HPDE6-E6E7 (cell line): ENCODE measurements around the gene MAGEE1.
A peak's percentile ranks its signal among the peaks of the same experiment; 100 is the strongest.

ENCODE experiments used
- DNase-seq: peaks from one replicate; pipeline ENCODE4 v3.0.0; 2011; ENCODE audit warnings: missing footprints; ENCODE audit errors: extremely low spot score

Gene MAGEE1, protein sequence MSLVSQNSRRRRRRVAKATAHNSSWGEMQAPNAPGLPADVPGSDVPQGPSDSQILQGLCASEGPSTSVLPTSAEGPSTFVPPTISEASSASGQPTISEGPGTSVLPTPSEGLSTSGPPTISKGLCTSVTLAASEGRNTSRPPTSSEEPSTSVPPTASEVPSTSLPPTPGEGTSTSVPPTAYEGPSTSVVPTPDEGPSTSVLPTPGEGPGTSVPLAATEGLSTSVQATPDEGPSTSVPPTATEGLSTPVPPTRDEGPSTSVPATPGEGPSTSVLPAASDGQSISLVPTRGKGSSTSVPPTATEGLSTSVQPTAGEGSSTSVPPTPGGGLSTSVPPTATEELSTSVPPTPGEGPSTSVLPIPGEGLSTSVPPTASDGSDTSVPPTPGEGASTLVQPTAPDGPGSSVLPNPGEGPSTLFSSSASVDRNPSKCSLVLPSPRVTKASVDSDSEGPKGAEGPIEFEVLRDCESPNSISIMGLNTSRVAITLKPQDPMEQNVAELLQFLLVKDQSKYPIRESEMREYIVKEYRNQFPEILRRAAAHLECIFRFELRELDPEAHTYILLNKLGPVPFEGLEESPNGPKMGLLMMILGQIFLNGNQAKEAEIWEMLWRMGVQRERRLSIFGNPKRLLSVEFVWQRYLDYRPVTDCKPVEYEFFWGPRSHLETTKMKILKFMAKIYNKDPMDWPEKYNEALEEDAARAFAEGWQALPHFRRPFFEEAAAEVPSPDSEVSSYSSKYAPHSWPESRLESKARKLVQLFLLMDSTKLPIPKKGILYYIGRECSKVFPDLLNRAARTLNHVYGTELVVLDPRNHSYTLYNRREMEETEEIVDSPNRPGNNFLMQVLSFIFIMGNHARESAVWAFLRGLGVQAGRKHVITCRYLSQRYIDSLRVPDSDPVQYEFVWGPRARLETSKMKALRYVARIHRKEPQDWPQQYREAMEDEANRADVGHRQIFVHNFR

DNA sequence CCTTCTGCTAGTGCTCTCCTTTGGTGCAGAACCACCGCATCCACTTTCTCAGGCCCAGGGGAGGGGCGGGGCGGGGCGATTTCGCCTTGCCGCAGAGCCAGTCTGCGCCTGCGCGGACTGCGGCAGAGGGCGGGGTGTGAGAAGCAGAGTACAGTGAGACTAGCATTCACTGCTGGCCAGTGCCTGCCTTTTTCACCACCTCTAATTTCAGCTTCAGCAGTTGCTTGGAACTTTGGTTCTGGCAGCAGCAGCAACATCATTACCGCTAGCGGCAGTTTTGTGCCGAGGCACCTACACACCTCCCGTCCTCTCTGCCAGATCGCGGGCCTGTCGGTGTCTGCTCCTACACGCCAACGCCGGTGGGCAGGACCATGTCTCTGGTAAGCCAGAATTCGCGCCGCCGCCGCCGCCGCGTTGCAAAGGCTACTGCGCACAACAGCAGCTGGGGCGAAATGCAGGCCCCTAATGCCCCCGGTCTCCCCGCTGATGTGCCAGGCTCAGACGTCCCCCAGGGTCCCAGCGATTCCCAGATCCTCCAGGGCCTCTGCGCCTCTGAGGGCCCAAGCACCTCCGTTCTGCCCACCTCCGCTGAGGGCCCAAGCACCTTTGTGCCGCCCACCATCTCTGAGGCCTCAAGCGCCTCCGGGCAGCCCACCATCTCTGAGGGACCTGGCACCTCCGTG is at the start of gene MAGEE1:
MAGEE1 (plus strand) TSS at position 151 of the 683 bp plus-strand sequence; CDS start at position 372, 221 bp downstream.
- peak; percentile 22 for DNase-seq

DNA sequence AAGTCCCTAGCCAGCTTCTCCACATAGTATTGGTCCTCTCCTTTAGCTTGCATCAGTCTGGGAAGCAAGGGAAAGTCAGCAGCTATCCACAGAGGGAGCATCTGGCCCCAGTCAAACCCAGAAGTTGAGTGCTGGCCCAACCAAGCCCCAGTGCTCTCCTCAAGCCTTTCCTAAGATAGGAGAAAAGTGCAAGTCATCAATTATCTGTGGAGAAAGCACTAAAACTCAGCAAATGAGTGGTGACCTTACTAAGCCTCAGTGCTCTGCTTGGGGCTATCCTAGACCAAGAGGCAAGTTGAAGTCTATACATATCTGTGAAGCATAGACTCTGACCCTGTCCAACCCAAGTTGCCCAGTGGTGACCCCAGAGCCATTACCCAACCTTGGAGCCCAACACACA is 28.5 kb upstream of the MAGEE1 start:
- no peak for DNase-seq

DNA sequence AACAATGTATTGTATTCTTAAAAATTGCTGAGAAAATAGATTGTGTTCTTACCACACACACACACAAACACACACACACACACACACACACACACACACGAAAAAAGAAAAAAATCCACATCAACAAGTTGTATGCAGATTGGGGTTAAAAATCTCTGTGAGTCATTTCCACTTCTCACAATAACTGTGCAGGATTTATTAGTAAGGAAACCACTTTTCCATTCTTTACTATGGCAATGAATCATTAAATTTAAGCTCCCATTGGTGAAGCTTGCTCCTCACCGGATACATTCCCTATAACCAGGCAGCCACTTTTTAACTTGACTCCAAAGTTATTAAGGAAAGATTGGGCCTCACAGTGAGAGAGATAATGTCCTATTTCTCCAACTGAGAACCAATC is 19.7 kb upstream of the MAGEE1 start:
- DNase-seq, result no peak

DNA sequence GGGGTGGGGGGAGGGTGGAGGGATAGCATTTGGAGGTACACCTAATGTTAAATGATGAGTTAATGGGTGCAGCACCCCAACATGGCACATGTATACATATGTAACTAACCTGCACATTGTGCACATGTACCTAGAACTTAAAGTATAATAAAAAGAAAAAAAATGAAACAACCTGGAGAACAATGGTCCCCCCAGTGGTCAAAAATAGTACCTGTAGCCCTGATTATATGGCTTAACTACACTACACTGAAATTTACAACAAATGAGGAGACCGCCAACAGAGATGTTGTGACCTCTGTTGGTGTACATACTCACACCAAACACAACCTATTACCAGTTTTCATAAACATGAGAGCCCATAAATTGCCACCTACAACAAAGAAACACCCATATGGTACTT is 7.3 kb upstream of the MAGEE1 start:
- DNase-seq, result no peak

DNA sequence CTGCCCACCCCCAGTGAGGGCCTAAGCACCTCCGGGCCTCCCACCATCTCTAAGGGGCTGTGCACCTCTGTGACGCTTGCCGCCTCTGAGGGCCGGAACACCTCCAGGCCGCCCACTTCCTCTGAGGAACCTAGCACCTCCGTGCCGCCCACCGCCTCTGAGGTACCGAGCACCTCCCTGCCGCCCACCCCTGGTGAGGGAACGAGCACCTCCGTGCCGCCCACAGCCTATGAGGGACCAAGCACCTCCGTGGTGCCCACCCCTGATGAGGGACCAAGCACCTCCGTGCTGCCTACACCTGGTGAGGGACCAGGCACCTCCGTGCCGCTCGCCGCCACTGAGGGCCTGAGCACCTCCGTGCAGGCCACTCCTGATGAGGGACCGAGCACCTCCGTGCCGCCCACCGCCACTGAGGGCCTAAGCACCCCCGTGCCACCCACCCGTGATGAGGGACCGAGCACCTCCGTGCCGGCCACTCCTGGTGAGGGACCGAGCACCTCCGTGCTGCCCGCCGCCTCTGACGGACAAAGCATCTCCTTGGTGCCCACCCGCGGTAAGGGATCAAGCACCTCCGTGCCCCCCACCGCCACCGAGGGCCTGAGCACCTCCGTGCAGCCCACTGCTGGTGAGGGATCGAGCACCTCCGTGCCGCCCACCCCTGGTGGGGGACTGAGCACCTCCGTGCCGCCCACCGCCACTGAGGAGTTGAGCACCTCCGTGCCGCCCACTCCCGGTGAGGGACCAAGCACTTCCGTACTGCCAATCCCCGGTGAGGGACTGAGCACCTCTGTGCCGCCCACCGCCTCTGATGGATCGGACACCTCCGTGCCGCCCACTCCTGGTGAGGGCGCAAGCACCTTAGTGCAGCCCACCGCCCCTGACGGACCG is 977 bp downstream of the MAGEE1 start:
- no peak for DNase-seq

DNA sequence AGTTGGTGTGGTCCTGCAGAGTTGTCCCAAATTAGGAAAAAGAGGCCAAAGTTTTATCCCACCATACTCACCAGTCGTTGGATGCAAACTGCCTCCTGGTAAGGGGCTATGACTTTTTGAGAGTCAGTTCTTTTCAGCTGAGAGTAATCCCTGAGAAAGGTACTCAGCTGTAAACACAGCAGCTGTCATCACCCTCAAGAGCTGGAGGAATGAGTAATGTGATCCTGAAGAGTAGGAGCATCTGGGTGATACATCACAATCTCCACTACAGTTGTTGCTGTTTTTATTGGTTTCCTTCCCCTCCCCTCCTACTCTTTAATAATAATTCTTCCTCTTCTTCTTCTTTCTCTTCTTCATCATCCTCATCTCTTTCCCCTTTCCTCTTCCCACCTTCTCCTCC is 5.7 kb downstream of the MAGEE1 start:
- no peak for DNase-seq

DNA sequence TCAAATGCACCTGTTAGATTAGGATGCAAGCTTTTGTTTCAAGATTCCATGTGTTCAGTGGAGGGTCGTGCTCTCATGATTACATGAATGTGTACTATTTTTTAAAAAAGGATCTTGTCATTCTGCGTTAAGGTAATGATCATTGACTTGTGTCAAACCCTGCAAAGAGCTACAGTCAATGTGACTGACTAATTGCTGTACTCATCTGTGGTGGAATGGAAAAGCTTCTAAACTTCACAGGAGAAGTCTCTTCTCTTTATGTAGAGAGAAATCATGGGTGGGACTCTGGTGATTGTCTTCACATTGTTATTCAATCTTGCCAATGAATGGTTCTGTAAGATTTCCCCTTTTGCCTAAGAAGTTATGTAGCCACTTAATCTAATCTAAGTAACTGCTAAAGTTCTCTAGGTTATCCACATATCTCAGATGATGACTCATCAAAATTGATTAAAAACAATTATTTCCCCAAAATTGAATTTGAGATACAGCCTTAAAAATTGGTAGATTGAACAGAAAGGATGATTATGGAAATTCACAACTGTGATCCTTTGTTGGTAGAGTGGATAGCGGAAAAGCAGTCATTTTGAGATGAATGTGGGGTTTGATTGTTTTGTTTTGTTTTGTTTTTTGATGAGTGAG is 6.7 kb downstream of the MAGEE1 start:
- no peak for DNase-seq

DNA sequence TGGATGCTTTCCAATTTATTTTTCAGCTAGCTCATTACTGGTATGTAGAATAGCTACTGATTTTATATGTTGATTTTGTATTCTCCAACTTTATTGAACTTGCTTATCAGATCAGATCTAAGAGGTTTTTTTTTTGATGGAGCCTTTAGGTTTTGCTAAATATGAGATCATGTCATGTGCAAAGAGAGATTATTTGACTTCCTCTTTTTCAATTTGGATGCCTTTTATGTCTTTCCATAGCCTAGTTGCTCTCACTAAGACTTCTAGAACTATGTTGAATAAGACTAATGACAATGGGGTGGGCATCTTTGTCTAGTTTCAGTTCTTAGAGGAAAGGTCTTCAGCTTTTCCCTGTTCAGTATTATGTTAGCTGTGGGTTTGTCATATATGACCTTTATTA is 11.7 kb downstream of the MAGEE1 start:
- no peak for DNase-seq

DNA sequence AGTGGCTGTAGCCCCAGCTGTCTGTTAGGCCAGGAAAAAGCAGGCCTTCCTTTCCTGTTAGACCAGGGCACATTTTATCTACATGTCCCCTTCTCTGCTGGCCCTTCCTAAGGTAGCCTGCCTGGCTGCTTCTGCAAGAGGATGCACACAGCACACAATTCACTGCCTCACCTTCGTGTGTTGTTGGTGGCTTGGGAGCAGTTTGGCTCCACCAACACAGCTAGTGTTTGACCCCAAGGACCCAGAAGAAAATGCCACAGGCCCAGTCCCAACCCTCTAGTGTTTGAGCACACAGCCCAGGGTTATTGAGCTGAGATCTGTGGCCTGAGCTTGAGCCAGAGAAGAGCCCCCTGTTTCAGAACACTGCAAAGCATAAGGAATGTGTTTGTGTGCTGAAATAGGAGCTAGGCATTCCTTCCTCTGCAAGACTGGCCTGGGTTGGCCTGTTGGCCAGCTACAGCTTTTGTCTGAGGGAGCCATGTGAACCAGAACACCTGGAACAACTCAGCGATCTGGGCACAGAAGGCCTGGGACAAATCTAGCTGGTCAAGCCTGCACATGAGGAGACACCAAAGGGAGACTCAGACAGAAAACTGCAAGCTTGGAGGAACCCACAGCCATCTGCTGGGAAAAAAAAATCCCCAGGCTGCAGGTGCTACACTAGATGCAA is 26.4 kb downstream of the MAGEE1 start:
- DNase-seq, result no peak

DNA sequence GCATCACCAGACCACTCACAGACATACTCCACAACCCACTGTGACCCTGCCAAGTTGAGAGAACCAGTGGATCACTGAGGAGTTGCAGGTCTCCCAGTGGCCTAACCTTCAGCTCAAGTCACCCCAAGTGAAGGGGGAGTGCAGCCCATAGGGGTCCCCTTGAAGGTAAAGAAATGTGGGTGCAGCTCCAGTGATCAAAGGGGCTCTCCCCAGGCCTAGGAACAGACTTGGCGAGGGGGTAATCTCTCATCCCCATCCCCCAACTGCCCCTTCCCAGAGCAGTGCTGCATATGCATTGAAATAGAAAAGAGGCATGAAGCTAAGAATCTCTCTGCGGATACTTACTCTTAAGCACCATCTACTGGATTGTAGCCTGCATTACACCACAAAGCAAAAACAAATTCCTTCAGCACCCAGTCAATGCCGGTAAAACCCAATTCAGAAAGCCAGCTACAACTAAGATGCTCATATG is 27.0 kb downstream of the MAGEE1 start:
- DNase-seq, result no peak

DNA sequence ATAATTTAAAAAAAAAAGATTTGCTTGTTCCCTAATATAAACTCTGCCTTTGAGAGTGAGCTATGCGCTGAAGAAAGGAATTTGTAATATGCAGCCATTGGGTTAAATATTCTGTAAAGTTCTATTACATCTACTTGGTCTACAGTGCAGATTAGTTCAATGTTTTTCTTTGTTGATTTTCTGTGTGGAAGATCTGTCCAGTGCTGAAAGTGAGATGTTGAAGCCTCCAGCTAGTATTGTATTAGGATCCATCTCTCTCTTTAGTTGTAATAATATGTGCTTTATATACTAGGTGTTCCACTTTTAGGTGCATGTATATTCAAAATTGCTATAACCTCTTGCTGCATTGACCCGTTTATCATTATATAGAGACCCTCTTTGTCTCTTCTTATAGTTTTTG is 49.8 kb downstream of the MAGEE1 start:
- DNase-seq, result no peak
